SK-N-SH (cell line): Measurements from ENCODE around the gene LVRN.

Experiments
- EZH2phosphoT487 ChIP-seq: fragments of 200-600 bp; sonication (generic); IDR thresholded peaks from 2 replicates; pipeline ENCODE4 v1.6.1; 2017; ENCODE audit warnings: low read depth, mixed run types, mild to moderate bottlenecking, antibody characterized with exemption, moderate library complexity, borderline replicate concordance
- FOSL2 ChIP-seq: IDR thresholded peaks from 2 replicates; pipeline ENCODE4 v1.4.0; 2012; ENCODE audit warnings: low read depth, mild to moderate bottlenecking, moderate library complexity, borderline replicate concordance
- FOXJ3 ChIP-seq: sonication (generic); formaldehyde crosslinking; IDR thresholded peaks from 2 replicates; pipeline ENCODE4 v1.5.1; 2020; ENCODE audit warnings: mild to moderate bottlenecking, missing genetic modification reagents
- FOXM1 ChIP-seq: IDR thresholded peaks from 2 replicates; pipeline ENCODE4 v1.4.0; 2012; ENCODE audit warnings: low read depth, mild to moderate bottlenecking
- GATA2 ChIP-seq: sonication (generic); formaldehyde crosslinking; IDR thresholded peaks from 2 replicates; pipeline ENCODE4 v1.5.0; 2020; ENCODE audit warnings: mild to moderate bottlenecking, missing genetic modification reagents
- JUND ChIP-seq: IDR thresholded peaks from 2 replicates; pipeline ENCODE4 v1.4.0; 2012
- POLR2AphosphoS5 ChIP-seq: IDR thresholded peaks from 2 replicates; pipeline ENCODE4 v1.6.1; 2012; ENCODE audit warnings: low read depth, low read length
- SIN3A ChIP-seq: IDR thresholded peaks from 2 replicates; pipeline ENCODE4 v1.6.1; 2012; ENCODE audit warnings: low read depth, mild to moderate bottlenecking, low read length, moderate library complexity, borderline replicate concordance
- TAF1 ChIP-seq: IDR thresholded peaks from 2 replicates; pipeline ENCODE4 v1.6.1; 2012; ENCODE audit warnings: low read depth, mild to moderate bottlenecking, low read length, moderate library complexity, borderline replicate concordance
- TCF12 ChIP-seq: IDR thresholded peaks from 2 replicates; pipeline ENCODE4 v1.4.0; 2012
- USF2 ChIP-seq: fragments of 150-350 bp; IDR thresholded peaks from 2 replicates; pipeline ENCODE4 v1.6.1; 2017; ENCODE audit warnings: antibody characterized with exemption, low read length, low read depth, borderline replicate concordance
- YY1 ChIP-seq: IDR thresholded peaks from 2 replicates; pipeline ENCODE4 v1.4.0; 2012; ENCODE audit warnings: low read depth, mild to moderate bottlenecking
- TF ChIP-seq, protein P1 (sequence below): fragments of 200-600 bp; sonication (generic); IDR thresholded peaks from 2 replicates; pipeline ENCODE4 v1.6.1; 2017; ENCODE audit warnings: antibody characterized with exemption, mild to moderate bottlenecking, moderate library complexity
- TF ChIP-seq, protein P2 (sequence below): IDR thresholded peaks from 2 replicates; pipeline ENCODE4 v1.4.0; 2012; ENCODE audit warnings: low read depth

GRCh38 chr5:115940080-115940810, 22.0 kb upstream of the LVRN start:
- no peak for TF ChIP-seq EZH2phosphoT487
- TF ChIP-seq, protein P1, sequence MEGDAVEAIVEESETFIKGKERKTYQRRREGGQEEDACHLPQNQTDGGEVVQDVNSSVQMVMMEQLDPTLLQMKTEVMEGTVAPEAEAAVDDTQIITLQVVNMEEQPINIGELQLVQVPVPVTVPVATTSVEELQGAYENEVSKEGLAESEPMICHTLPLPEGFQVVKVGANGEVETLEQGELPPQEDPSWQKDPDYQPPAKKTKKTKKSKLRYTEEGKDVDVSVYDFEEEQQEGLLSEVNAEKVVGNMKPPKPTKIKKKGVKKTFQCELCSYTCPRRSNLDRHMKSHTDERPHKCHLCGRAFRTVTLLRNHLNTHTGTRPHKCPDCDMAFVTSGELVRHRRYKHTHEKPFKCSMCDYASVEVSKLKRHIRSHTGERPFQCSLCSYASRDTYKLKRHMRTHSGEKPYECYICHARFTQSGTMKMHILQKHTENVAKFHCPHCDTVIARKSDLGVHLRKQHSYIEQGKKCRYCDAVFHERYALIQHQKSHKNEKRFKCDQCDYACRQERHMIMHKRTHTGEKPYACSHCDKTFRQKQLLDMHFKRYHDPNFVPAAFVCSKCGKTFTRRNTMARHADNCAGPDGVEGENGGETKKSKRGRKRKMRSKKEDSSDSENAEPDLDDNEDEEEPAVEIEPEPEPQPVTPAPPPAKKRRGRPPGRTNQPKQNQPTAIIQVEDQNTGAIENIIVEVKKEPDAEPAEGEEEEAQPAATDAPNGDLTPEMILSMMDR, result no peak
- no peak for TF ChIP-seq FOSL2
- no peak for TF ChIP-seq GATA2 (CRISPR knock-in tag)
- no peak for TF ChIP-seq TAF1
- TF ChIP-seq POLR2AphosphoS5, result no peak
- no peak for TF ChIP-seq USF2
- no peak for TF ChIP-seq YY1
- no peak for TF ChIP-seq FOXJ3 (CRISPR knock-in tag)
- TF ChIP-seq TCF12, result no peak
- TF ChIP-seq, protein P2, sequence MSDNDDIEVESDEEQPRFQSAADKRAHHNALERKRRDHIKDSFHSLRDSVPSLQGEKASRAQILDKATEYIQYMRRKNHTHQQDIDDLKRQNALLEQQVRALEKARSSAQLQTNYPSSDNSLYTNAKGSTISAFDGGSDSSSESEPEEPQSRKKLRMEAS, result no peak
- no peak for TF ChIP-seq JUND
- TF ChIP-seq FOXM1, result no peak
- TF ChIP-seq SIN3A, result no peak
